Activated effector memory CD4-positive, alpha-beta T cell treated with anti-CD3 and anti-CD28 coated beads, Interleukin-2, amount 50 U/mL, for 16 hours (primary cell): ENCODE results near the gene CUX1.
"Not testable (repeated sequence)": the region's sequence is repeated elsewhere in the genome, so short reads cannot be mapped to it uniquely, and the experiment has no call there.

Experiments used
- DNase-seq: peaks from one replicate; pipeline ENCODE4 v3.0.0-alpha.2; 2020

Gene CUX1

GRCh38 chr7:101989101-101989500 is 171.7 kb downstream of the CUX1 start:
- DNase-seq = no peak

- no peak for DNase-seq
Observed at GRCh38 chr7:101990811-101991418, 173.5 kb downstream of the CUX1 start.

GRCh38 chr7:101991860-101992259 is 174.4 kb downstream of the CUX1 start:
- no peak for DNase-seq

- DNase-seq = no peak
Observed at GRCh38 chr7:101993311-101993710, 175.9 kb downstream of the CUX1 start.

GRCh38 chr7:101995121-101995520 is 177.7 kb downstream of the CUX1 start:
- no peak for DNase-seq

- no peak for DNase-seq
Observed at GRCh38 chr7:101996131-101996691, 178.8 kb downstream of the CUX1 start.

GRCh38 chr7:101996876-101997275 is 179.4 kb downstream of the CUX1 start:
- DNase-seq = no peak

GRCh38 chr7:101998029-101998905 is 180.8 kb downstream of the CUX1 start:
- no peak for DNase-seq

GRCh38 chr7:101998906-101999240 is 181.4 kb downstream of the CUX1 start:
- DNase-seq = no peak

GRCh38 chr7:101999393-101999792 is 182.0 kb downstream of the CUX1 start:
- DNase-seq = no peak

- no peak for DNase-seq
Observed at GRCh38 chr7:102000123-102000522, 182.7 kb downstream of the CUX1 start.

- no peak for DNase-seq
Observed at GRCh38 chr7:102004229-102004628, 186.8 kb downstream of the CUX1 start.

- no peak for DNase-seq
Observed at GRCh38 chr7:102004848-102005247, 187.4 kb downstream of the CUX1 start.

GRCh38 chr7:102005933-102006480 is 188.6 kb downstream of the CUX1 start:
- DNase-seq = no peak

- no peak for DNase-seq
Observed at GRCh38 chr7:102006695-102007094, 189.3 kb downstream of the CUX1 start.

GRCh38 chr7:102008535-102009262 is 191.3 kb downstream of the CUX1 start:
- no peak for DNase-seq

- DNase-seq = no peak
Observed at GRCh38 chr7:102009628-102010027, 192.2 kb downstream of the CUX1 start.

GRCh38 chr7:102012112-102012830 is 194.8 kb downstream of the CUX1 start:
- not testable (repeated sequence) for DNase-seq

- DNase-seq = no peak
Observed at GRCh38 chr7:102012941-102013461, 195.6 kb downstream of the CUX1 start.

GRCh38 chr7:102018876-102019275 is 201.4 kb downstream of the CUX1 start:
- DNase-seq = no peak

GRCh38 chr7:102019461-102019860 is 202.0 kb downstream of the CUX1 start:
- DNase-seq = no peak
